Esophagus squamous epithelium (tissue), 5 donors: ENCODE measurements around the gene RGP1. TPM values are rescaled to one million over a fixed set of nuclear protein-coding genes. Genes with fewer than 3 reads are reported as not detected.
A peak's percentile ranks its signal among the peaks of the same experiment; 100 is the strongest.

Experiments used
- DNase-seq: peaks from one replicate; lab custom pipeline; 2025; lab: John Stamatoyannopoulos, UW
- H3K27ac ChIP-seq, 4 donors: fragments of 200-600 bp; sonication (generic); one replicate each; pipeline ENCODE4 v1.5.1; 2016 to 2019; ENCODE audit warnings: mild to moderate bottlenecking in 1 of 4
- H3K27me3 ChIP-seq, 4 donors: fragments of 200-600 bp; sonication (generic); 1 replicate in 3 of 4; 2 replicates in 1 of 4; pipeline versions ENCODE4 v1.5.1 to v1.6.0; 2017 to 2021; ENCODE audit warnings: antibody characterized with exemption in 1 of 4
- H3K36me3 ChIP-seq, 3 donors: fragments of 200-600 bp; sonication (generic); one replicate each; pipeline ENCODE4 v1.5.1; 2016 to 2019
- H3K4me1 ChIP-seq, 3 donors: fragments of 200-600 bp; sonication (generic); one replicate each; pipeline ENCODE4 v1.5.1; 2017 to 2019
- H3K4me3 ChIP-seq, 4 donors: fragments of 200-600 bp; sonication (generic); 1 replicate in 3 of 4; 2 replicates in 1 of 4; pipeline ENCODE4 v1.5.1; 2016 to 2019; ENCODE audit warnings: mild to moderate bottlenecking in 2 of 4, moderate library complexity in 1 of 4
- H3K9me3 ChIP-seq, 3 donors: fragments of 200-600 bp; sonication (generic); one replicate each; pipeline ENCODE4 v1.5.1; 2016 to 2019
- CTCF ChIP-seq, 6 experiments: fragments of 450-650 bp in 4 of 6; fragments of 200-600 bp in 2 of 6; sonication (generic) in 2 of 6; IDR thresholded peaks; one replicate each; pipeline ENCODE4 v1.5.1; 2016 to 2019; ENCODE audit warnings: antibody characterized with exemption in 6 of 6, mild to moderate bottlenecking in 4 of 6, moderate library complexity in 4 of 6
- POLR2A ChIP-seq, 4 donors: fragments of 450-650 bp; IDR thresholded peaks; one replicate each; pipeline ENCODE4 v1.6.1; 2017; ENCODE audit warnings: antibody characterized with exemption in 4 of 4, mild to moderate bottlenecking in 4 of 4, moderate library complexity in 3 of 4
- WGBS, 2 donors: methylation state at CpG; one replicate each; pipeline ENCODE4 v1.1.5; 2018; 5-methylcytosine and 5-hydroxymethylcytosine counted together
- intact Hi-C: fragments of 100-400 bp; cut with DNase I; formaldehyde crosslinking; loops from one replicate; pipeline ENCODE4 v1.15.0; 2022
- total RNA-seq, 4 donors: library from RNA; depleted of rRNA; stranded (reverse); fragments of >200 nt; gene quantifications; one replicate each; pipeline ENCODE4 v1.1.0, GENCODE V29; 2016
- donor health status: DM: yes; HTN: yes; CAD: no.

Gene RGP1
- total RNA-seq, 4 donors from 2014 or later = 8.0 to 17.5 (median 11.6) TPM

- no peak for DNase-seq
- Histone ChIP-seq H3K9me3 (no peaks in the 10 kb centered on the region), H3K27me3 (no peaks in the 10 kb centered on the region), H3K36me3 (peaks cover 85 to 100% (median 95%) of the 10 kb centered on the region in 3 donors), H3K4me3 (no peak overlapping the region), H3K4me1 (no peaks in the 10 kb centered on the region), H3K27ac (no peak overlapping the region)
- TF ChIP-seq CTCF (IDR thresholded peaks at IDR 0.05) (no peak), POLR2A (IDR thresholded peaks at IDR 0.05) (no peak)
- WGBS, 2 donors = 92 to 94% methylated on average over 20 of the region's 26 CpGs
- intact Hi-C loops = no loop called here
These were observed 45.0 kb upstream of the RGP1 start for GRCh38 chr9:35703906-35704672.

- TF ChIP-seq POLR2A (IDR thresholded peaks at IDR 0.05) (no peak), CTCF (IDR thresholded peaks at IDR 0.05) (no peak)
- Histone ChIP-seq H3K4me1 (no peaks in the 10 kb centered on the region), H3K9me3 (no peaks in the 10 kb centered on the region), H3K4me3 (no peak overlapping the region), H3K27ac (peak overlapping the region in 2 of 4 donors; percentile 3 to 14), H3K36me3 (peaks cover 73 to 100% (median 90%) of the 10 kb centered on the region in 3 donors), H3K27me3 (no peaks in the 10 kb centered on the region)
- intact Hi-C loops = no loop called here
- 81 to 86% methylated on average over 4 to 7 of the region's 8 CpGs for WGBS, 2 donors
- DNase-seq = no peak
These were observed 43.7 kb upstream of the RGP1 start for GRCh38 chr9:35705372-35705771.

- H3K4me3 ChIP-seq = no peak overlapping the region
- H3K9me3 ChIP-seq = no peaks in the 10 kb centered on the region
- no peak for DNase-seq
- WGBS, 2 donors = 97 to 98% methylated on average over 4 to 7 of the region's 7 CpGs
- no peaks in the 10 kb centered on the region for H3K27me3 ChIP-seq
- TF ChIP-seq POLR2A (IDR thresholded peaks at IDR 0.05) = no peak
- TF ChIP-seq CTCF (IDR thresholded peaks at IDR 0.05) = no peak
- peak overlapping the region in 2 of 4 donors; percentile 3 to 14 for H3K27ac ChIP-seq
- intact Hi-C loops = no loop called here
- H3K4me1 ChIP-seq = no peaks in the 10 kb centered on the region
- H3K36me3 ChIP-seq = peaks cover 74 to 100% (median 90%) of the 10 kb centered on the region in 3 donors
These were observed 43.2 kb upstream of the RGP1 start for GRCh38 chr9:35705836-35706430.

- Histone ChIP-seq H3K4me3 (no peak overlapping the region), H3K27me3 (no peaks in the 10 kb centered on the region), H3K27ac (no peak overlapping the region), H3K4me1 (no peaks in the 10 kb centered on the region), H3K36me3 (peaks cover 78 to 100% (median 91%) of the 10 kb centered on the region in 3 donors), H3K9me3 (no peaks in the 10 kb centered on the region)
- intact Hi-C loops = no loop called here
- 61% methylated on average over 2 of the region's 10 CpGs; no CpG with 5 or more reads in 1 of the 2 donors for WGBS, 2 donors
- no peak for DNase-seq
- TF ChIP-seq CTCF (IDR thresholded peaks at IDR 0.05) (no peak), POLR2A (IDR thresholded peaks at IDR 0.05) (no peak)
These were observed 42.1 kb upstream of the RGP1 start for GRCh38 chr9:35706951-35707350.

- 89 to 96% methylated on average over 3 to 4 of the region's 4 CpGs for WGBS, 2 donors
- Histone ChIP-seq H3K27ac (peak overlapping the region in 1 of 4 donors; percentile 39), H3K36me3 (peaks cover 76 to 100% (median 90%) of the 10 kb centered on the region in 3 donors), H3K9me3 (no peaks in the 10 kb centered on the region), H3K27me3 (no peaks in the 10 kb centered on the region), H3K4me1 (no peaks in the 10 kb centered on the region), H3K4me3 (no peak overlapping the region)
- intact Hi-C loops = no loop called here
- no peak for DNase-seq
- TF ChIP-seq POLR2A (IDR thresholded peaks at IDR 0.05) = no peak
- no peak for TF ChIP-seq CTCF (IDR thresholded peaks at IDR 0.05)
These were observed 40.9 kb upstream of the RGP1 start for GRCh38 chr9:35708146-35708545.
